K562 (cell line): ENCODE results near the gene ATP2A3. TPM values are rescaled to one million over a fixed set of nuclear protein-coding genes. Genes with fewer than 3 reads are reported as not detected.

ENCODE experiments used
- CREM ChIP-seq: IDR thresholded peaks from 2 replicates; pipeline ENCODE4 v1.6.1; 2014; ENCODE audit warnings: antibody characterized with exemption, low read depth
- CTBP1 ChIP-seq: fragments of 450-650 bp; IDR thresholded peaks from 2 replicates; pipeline ENCODE4 v1.6.1; 2016; ENCODE audit warnings: borderline replicate concordance
- CXXC5 ChIP-seq: fragments of 250-450 bp; sonication (Bioruptor Pico); IDR thresholded peaks from 2 replicates; pipeline ENCODE4 v1.8.0; 2022; ENCODE audit warnings: inconsistent platforms, mild to moderate bottlenecking, moderate library complexity
- HIVEP1 ChIP-seq: fragments of 250-450 bp; sonication (Bioruptor Pico); IDR thresholded peaks from 2 replicates; pipeline ENCODE4 v1.4.0; 2020; ENCODE audit warnings: mild to moderate bottlenecking
- HSF4 ChIP-seq: fragments of 250-450 bp; sonication (Bioruptor Pico); IDR thresholded peaks from 2 replicates; pipeline ENCODE4 v2.1.2; 2022; ENCODE audit warnings: mild to moderate bottlenecking, moderate library complexity, borderline replicate concordance
- KDM2B ChIP-seq: fragments of 250-450 bp; sonication (Bioruptor Pico); IDR thresholded peaks from 2 replicates; pipeline ENCODE4 v1.8.0; 2021; ENCODE audit warnings: mild to moderate bottlenecking, moderate library complexity
- KLF13 ChIP-seq: fragments of 450-650 bp; IDR thresholded peaks from 2 replicates; pipeline ENCODE4 v1.6.1; 2016; ENCODE audit warnings: missing genetic modification characterization, low read depth, mild to moderate bottlenecking, missing compliant biosample characterization, moderate library complexity, borderline replicate concordance
- NR2C1 ChIP-seq, 2 experiments: fragments of 450-650 bp; IDR thresholded peaks; 2 replicates each; pipeline ENCODE4 v1.6.1; 2017; ENCODE audit warnings: mild to moderate bottlenecking in 2 of 2, antibody characterized with exemption in 1 of 2, inconsistent platforms in 1 of 2, missing compliant biosample characterization in 1 of 2, missing genetic modification characterization in 1 of 2
- RBFOX2 ChIP-seq: fragments of 200-400 bp; formaldehyde crosslinking; IDR thresholded peaks from 2 replicates; pipeline ENCODE4 v1.6.1; 2017; ENCODE audit warnings: low read depth, mild to moderate bottlenecking, low read length, moderate library complexity
- ZNF217 ChIP-seq: sonication (generic); formaldehyde crosslinking; IDR thresholded peaks from 2 replicates; pipeline ENCODE4 v1.8.0; 2022; ENCODE audit warnings: mild to moderate bottlenecking, missing genetic modification reagents
- ZNF589 ChIP-seq: fragments of 200-800 bp; sonication (Bioruptor generic); IDR thresholded peaks from 2 replicates; pipeline ENCODE4 v1.6.1; 2016; ENCODE audit warnings: low read depth, missing genetic modification characterization, missing compliant biosample characterization
- ZNF668 ChIP-seq: fragments of 250-450 bp; sonication (Bioruptor Pico); IDR thresholded peaks from 2 replicates; pipeline ENCODE4 v1.8.0; 2022; ENCODE audit warnings: mild to moderate bottlenecking, inconsistent platforms
- ZNF76 ChIP-seq: fragments of 250-450 bp; sonication (Bioruptor Pico); IDR thresholded peaks from 2 replicates; pipeline ENCODE4 v1.4.0; 2020; ENCODE audit warnings: mild to moderate bottlenecking, moderate library complexity, borderline replicate concordance
- polyA plus RNA-seq, 8 experiments: library from polyadenylated mRNA; depleted of rRNA in 4 of 8; stranded (reverse) in 5 of 8; unstranded in 3 of 8; fragments of >200 nt; fragmentation: Nextera tagmentation in 2 of 8; fragmentation: Illumina TruSeq in 1 of 8; extraction: Ambion mirVana in 2 of 8; extraction: Trizol in 1 of 8; gene quantifications; 2 replicates each; pipeline versions ENCODE4 v1.2.1 to v1.2.3, GENCODE V29; 2011 to 2014; ENCODE audit warnings: inconsistent platforms in 1 of 8, missing spikeins in 1 of 8
- total RNA-seq, 7 experiments: library from RNA; depleted of rRNA in 6 of 7; stranded (reverse); fragments of >200 nt in 6 of 7; fragmentation: Illumina TruSeq in 2 of 7; extraction: Trizol in 2 of 7; gene quantifications; 2 replicates each; pipeline versions ENCODE4 v1.2.1 to v1.2.3, GENCODE V29; 2011 to 2021; ENCODE audit warnings: low replicate concordance in 1 of 7
- TF ChIP-seq, protein P1 (sequence below): sonication (generic); formaldehyde crosslinking; IDR thresholded peaks from 2 replicates; pipeline ENCODE4 v1.8.1; 2023; ENCODE audit warnings: mild to moderate bottlenecking, missing genetic modification reagents
- TF ChIP-seq, protein P2 (sequence below): sonication (generic); formaldehyde crosslinking; IDR thresholded peaks from 2 replicates; pipeline ENCODE4 v1.8.0; 2023; ENCODE audit warnings: mild to moderate bottlenecking, missing genetic modification reagents
- TF ChIP-seq, protein P3 (sequence below): sonication (generic); formaldehyde crosslinking; IDR thresholded peaks from 2 replicates; pipeline ENCODE4 v1.5.0; 2020; ENCODE audit warnings: missing genetic modification reagents
- TF ChIP-seq, protein P4 (sequence below), 2 experiments: IDR thresholded peaks; 2 replicates each; pipeline ENCODE4 v1.6.1; 2011; ENCODE audit warnings: borderline replicate concordance in 1 of 2, control low read depth in 1 of 2, low read depth in 1 of 2, low read length in 1 of 2, mild to moderate bottlenecking in 1 of 2, mixed read lengths in 1 of 2, moderate library complexity in 1 of 2; ENCODE audit not compliant: insufficient read depth in 1 of 2, insufficient read length in 1 of 2, poor library complexity in 1 of 2, severe bottlenecking in 1 of 2; ENCODE audit errors: extremely low read depth in 1 of 2
- TF ChIP-seq, protein P5 (sequence below): sonication (generic); formaldehyde crosslinking; IDR thresholded peaks from 2 replicates; pipeline ENCODE4 v1.9.0; 2022; ENCODE audit warnings: mild to moderate bottlenecking, missing genetic modification reagents

ATP2A3 gene
- total and polyA plus RNA-seq, 9 of the 15 experiments (the other 6 are each of a cell fraction or from before 2014, with no cell fraction given), result 0.65 to 103 (median 31.3) TPM

DNA sequence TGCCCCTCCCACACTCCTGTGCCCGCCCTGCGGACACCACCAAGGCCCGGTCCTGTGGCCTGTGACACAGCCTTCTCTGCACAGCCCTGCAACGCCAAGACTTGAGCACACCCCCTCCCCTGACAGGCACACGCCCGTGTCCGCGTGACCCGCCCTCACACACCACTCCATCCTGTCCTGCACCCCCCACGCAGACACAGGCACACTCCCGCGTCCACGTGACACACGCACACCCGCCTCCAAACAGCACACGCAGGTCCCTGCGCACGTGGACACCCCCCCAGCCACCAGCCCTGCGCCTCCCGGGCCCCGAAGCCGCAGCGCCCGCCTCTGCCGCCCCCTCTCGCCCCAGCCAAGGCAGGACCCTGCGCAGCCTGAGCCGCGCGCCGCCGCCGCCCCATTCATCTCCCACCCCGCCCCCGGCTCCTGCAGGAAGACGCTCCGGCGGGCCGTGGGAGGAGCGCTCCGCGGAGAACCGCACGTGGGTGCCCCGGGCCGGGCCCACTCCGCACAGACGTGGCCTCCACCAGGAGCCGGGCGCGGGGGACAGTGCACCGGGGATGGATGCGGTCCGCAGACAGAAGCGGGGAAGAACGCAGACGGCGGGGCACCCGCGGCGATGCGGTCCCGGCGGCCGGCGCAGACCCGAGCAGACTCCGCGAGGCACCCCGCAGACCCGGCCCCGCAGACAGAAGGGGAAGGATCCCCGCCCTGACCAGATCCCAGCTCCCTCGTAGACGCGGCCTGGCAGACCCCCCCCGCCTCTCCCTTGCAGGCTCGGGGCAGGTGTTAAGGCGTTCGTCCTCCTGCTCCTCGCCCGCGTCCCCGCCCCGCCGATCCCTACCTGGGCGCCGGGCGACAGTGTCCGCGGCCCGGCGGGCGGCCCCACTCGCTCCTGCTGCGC is 71.9 kb downstream of the ATP2A3 start (continued):
- TF ChIP-seq, protein P1, sequence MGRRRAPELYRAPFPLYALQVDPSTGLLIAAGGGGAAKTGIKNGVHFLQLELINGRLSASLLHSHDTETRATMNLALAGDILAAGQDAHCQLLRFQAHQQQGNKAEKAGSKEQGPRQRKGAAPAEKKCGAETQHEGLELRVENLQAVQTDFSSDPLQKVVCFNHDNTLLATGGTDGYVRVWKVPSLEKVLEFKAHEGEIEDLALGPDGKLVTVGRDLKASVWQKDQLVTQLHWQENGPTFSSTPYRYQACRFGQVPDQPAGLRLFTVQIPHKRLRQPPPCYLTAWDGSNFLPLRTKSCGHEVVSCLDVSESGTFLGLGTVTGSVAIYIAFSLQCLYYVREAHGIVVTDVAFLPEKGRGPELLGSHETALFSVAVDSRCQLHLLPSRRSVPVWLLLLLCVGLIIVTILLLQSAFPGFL (CRISPR knock-in tag), result no peak
- TF ChIP-seq ZNF217 (CRISPR knock-in tag) (no peak), ZNF668 (no peak), KDM2B (CRISPR knock-in tag) (no peak; the same call in 1 of the 2 replicates), HIVEP1 (no peak), KLF13 (tag) (0 out of 2 replicates have a peak, but pooled peaks have one; percentile 10), ZNF76 (CRISPR knock-in tag) (no peak), RBFOX2 (peak; percentile 55), NR2C1 (IDR thresholded peaks at IDR 0.05) (no peak), NR2C1 (tag; IDR thresholded peaks at IDR 0.05) (no peak), CXXC5 (CRISPR knock-in tag) (peak; percentile 59), CREM (peak; percentile 13; the same call in 1 of the 2 replicates), ZNF589 (CRISPR knock-in tag) (no peak), CTBP1 (peak; percentile 28; the same call in 1 of the 2 replicates), HSF4 (CRISPR knock-in tag) (no peak)
- TF ChIP-seq, protein P2, sequence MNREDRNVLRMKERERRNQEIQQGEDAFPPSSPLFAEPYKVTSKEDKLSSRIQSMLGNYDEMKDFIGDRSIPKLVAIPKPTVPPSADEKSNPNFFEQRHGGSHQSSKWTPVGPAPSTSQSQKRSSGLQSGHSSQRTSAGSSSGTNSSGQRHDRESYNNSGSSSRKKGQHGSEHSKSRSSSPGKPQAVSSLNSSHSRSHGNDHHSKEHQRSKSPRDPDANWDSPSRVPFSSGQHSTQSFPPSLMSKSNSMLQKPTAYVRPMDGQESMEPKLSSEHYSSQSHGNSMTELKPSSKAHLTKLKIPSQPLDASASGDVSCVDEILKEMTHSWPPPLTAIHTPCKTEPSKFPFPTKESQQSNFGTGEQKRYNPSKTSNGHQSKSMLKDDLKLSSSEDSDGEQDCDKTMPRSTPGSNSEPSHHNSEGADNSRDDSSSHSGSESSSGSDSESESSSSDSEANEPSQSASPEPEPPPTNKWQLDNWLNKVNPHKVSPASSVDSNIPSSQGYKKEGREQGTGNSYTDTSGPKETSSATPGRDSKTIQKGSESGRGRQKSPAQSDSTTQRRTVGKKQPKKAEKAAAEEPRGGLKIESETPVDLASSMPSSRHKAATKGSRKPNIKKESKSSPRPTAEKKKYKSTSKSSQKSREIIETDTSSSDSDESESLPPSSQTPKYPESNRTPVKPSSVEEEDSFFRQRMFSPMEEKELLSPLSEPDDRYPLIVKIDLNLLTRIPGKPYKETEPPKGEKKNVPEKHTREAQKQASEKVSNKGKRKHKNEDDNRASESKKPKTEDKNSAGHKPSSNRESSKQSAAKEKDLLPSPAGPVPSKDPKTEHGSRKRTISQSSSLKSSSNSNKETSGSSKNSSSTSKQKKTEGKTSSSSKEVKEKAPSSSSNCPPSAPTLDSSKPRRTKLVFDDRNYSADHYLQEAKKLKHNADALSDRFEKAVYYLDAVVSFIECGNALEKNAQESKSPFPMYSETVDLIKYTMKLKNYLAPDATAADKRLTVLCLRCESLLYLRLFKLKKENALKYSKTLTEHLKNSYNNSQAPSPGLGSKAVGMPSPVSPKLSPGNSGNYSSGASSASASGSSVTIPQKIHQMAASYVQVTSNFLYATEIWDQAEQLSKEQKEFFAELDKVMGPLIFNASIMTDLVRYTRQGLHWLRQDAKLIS (CRISPR knock-in tag), result 0 out of 2 replicates have a peak, but pooled peaks have one; percentile 65
- TF ChIP-seq, protein P3, sequence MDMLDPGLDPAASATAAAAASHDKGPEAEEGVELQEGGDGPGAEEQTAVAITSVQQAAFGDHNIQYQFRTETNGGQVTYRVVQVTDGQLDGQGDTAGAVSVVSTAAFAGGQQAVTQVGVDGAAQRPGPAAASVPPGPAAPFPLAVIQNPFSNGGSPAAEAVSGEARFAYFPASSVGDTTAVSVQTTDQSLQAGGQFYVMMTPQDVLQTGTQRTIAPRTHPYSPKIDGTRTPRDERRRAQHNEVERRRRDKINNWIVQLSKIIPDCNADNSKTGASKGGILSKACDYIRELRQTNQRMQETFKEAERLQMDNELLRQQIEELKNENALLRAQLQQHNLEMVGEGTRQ (CRISPR knock-in tag), result peak; percentile 74
- TF ChIP-seq, protein P4, sequence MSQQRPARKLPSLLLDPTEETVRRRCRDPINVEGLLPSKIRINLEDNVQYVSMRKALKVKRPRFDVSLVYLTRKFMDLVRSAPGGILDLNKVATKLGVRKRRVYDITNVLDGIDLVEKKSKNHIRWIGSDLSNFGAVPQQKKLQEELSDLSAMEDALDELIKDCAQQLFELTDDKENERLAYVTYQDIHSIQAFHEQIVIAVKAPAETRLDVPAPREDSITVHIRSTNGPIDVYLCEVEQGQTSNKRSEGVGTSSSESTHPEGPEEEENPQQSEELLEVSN (IDR thresholded peaks at IDR 0.05; ENCODE audit: borderline replicate concordance in 1 of 2, extremely low read depth in 1 of 2, insufficient read depth in 1 of 2, insufficient read length in 1 of 2, low read depth in 1 of 2, low read length in 1 of 2, poor library complexity in 1 of 2, severe bottlenecking in 1 of 2), result peak; percentile 50 to 66
- TF ChIP-seq, protein P5, sequence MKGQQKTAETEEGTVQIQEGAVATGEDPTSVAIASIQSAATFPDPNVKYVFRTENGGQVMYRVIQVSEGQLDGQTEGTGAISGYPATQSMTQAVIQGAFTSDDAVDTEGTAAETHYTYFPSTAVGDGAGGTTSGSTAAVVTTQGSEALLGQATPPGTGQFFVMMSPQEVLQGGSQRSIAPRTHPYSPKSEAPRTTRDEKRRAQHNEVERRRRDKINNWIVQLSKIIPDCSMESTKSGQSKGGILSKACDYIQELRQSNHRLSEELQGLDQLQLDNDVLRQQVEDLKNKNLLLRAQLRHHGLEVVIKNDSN (CRISPR knock-in tag), result peak; percentile 88
